ENCODE measurements around the gene ERFE. TPM values are rescaled to one million over a fixed set of nuclear protein-coding genes. Genes with fewer than 3 reads are reported as not detected.

ERFE gene
- total RNA-seq, 1 experiment from 2014 or later, result 10.3 TPM

GRCh38 chr2:238124488-238125126, 34.2 kb upstream of the ERFE start:
- Histone ChIP-seq H3K36me3 (ENCODE audit: control insufficient read depth, insufficient read depth, low read length) (no peaks in the 10 kb centered on the region), H3K4me1 (ENCODE audit: control insufficient read depth, insufficient read depth, low read length) (no peaks in the 10 kb centered on the region), H3K4me3 (ENCODE audit: low read depth in 2 of 2, low read length in 2 of 2) (no peak overlapping the region), H3K9me3 (ENCODE audit: control insufficient read depth, insufficient read depth, low read depth, low read length) (no peaks in the 10 kb centered on the region), H3K27me3 (ENCODE audit: control insufficient read depth, insufficient read depth, low read length) (no peaks in the 10 kb centered on the region), H3K27ac (ENCODE audit: low read length) (no peak overlapping the region)
- intact Hi-C loops (cut with micrococcal nuclease; ENCODE audit: unreplicated experiment), result no loop called here
- BruUV-seq (replicated peaks), result no TSS peak
- ChIA-PET POLR2A (no interaction called here), CTCF (no interaction called here)
- ATAC-seq (no peak), DNase-seq (ENCODE audit: low read depth, low spot score) (no peak)
- in situ Hi-C loops (cut with HindIII; ENCODE audit: low pct_unique_long_range_greater_than_20kb, low sequenced_read_pairs), result no loop called here
- TF ChIP-seq, protein P1, sequence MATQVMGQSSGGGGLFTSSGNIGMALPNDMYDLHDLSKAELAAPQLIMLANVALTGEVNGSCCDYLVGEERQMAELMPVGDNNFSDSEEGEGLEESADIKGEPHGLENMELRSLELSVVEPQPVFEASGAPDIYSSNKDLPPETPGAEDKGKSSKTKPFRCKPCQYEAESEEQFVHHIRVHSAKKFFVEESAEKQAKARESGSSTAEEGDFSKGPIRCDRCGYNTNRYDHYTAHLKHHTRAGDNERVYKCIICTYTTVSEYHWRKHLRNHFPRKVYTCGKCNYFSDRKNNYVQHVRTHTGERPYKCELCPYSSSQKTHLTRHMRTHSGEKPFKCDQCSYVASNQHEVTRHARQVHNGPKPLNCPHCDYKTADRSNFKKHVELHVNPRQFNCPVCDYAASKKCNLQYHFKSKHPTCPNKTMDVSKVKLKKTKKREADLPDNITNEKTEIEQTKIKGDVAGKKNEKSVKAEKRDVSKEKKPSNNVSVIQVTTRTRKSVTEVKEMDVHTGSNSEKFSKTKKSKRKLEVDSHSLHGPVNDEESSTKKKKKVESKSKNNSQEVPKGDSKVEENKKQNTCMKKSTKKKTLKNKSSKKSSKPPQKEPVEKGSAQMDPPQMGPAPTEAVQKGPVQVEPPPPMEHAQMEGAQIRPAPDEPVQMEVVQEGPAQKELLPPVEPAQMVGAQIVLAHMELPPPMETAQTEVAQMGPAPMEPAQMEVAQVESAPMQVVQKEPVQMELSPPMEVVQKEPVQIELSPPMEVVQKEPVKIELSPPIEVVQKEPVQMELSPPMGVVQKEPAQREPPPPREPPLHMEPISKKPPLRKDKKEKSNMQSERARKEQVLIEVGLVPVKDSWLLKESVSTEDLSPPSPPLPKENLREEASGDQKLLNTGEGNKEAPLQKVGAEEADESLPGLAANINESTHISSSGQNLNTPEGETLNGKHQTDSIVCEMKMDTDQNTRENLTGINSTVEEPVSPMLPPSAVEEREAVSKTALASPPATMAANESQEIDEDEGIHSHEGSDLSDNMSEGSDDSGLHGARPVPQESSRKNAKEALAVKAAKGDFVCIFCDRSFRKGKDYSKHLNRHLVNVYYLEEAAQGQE (IDR thresholded peaks at IDR 0.05; ENCODE audit: insufficient read depth in 1 of 2, low read depth in 2 of 2, low read length in 1 of 2), result no peak
- TF ChIP-seq POLR2AphosphoS5 (IDR thresholded peaks at IDR 0.05; ENCODE audit: low read depth, low read length) (no peak), CTCF (IDR thresholded peaks at IDR 0.05) (no peak), TCF7L2 (IDR thresholded peaks at IDR 0.05; ENCODE audit: low read depth, low read length) (no peak), SIN3A (IDR thresholded peaks at IDR 0.05; ENCODE audit: borderline replicate concordance, insufficient read depth, low read depth, low read length) (no peak)

DNA sequence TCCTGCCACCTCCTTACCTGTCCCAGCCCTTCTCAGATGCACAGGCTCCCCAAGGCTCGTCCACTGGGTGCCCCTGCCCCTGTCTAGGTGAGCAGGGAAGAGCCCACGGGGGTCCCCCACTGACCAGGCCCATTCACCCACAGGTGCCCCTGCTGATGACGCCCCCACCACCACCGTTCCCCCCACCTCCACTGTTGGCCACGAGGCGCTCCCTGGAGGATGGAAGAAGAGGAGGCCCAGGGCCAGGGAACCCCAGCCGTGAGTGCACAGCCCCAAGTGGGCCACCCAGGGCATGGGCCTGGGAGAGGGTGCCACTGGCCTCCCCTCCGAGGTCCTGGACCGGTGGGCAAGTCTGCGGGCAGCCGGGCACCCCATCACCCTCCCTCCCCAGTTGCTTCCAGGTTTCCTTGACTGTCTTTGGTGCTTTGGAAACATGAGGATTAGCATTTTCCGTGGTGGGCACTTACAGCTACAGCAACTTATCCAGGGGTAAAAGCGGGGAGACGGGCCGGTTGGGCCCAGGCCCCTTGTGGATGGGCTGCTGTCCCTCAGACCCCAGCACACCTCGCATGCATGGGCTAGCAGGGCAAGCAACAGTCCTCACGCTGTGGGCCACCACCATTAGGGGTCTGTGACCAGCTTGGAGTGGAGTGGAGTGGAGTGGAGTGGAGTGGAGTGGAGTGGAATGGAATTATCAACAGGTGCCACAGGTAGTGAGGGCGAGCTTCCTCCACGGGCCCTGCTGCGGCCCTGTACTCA, 33.5 kb upstream of the ERFE start:
- no TSS peak for BruUV-seq (replicated peaks)

More for the DNA sequence above, 33.5 kb upstream of the ERFE start:
- CTCF ChIA-PET, result interaction anchor here (0.6 kb wide), 1 partner anchor 82 kb away, joined by 3 read pairs; no protein-coding TSS in a partner anchor
- H3K4me1 ChIP-seq (ENCODE audit: control insufficient read depth, insufficient read depth, low read length), result no peaks in the 10 kb centered on the region
- H3K36me3 ChIP-seq (ENCODE audit: control insufficient read depth, insufficient read depth, low read length), result no peaks in the 10 kb centered on the region
- in situ Hi-C loops (cut with HindIII; ENCODE audit: low pct_unique_long_range_greater_than_20kb, low sequenced_read_pairs), result no loop called here
- no peak overlapping the region for H3K27ac ChIP-seq (ENCODE audit: low read length)
- no peaks in the 10 kb centered on the region for H3K9me3 ChIP-seq (ENCODE audit: control insufficient read depth, insufficient read depth, low read depth, low read length)
- POLR2A ChIA-PET, result no interaction called here
- H3K27me3 ChIP-seq (ENCODE audit: control insufficient read depth, insufficient read depth, low read length), result no peaks in the 10 kb centered on the region
- ATAC-seq (no peak), DNase-seq (ENCODE audit: low read depth, low spot score) (no peak)
- TF ChIP-seq TCF7L2 (IDR thresholded peaks at IDR 0.05; ENCODE audit: low read depth, low read length) (no peak), CTCF (IDR thresholded peaks at IDR 0.05) (no peak), SIN3A (IDR thresholded peaks at IDR 0.05; ENCODE audit: borderline replicate concordance, insufficient read depth, low read depth, low read length) (no peak), POLR2AphosphoS5 (IDR thresholded peaks at IDR 0.05; ENCODE audit: low read depth, low read length) (no peak)
- TF ChIP-seq, protein P1 (IDR thresholded peaks at IDR 0.05; ENCODE audit: insufficient read depth in 1 of 2, low read depth in 2 of 2, low read length in 1 of 2), result no peak
- H3K4me3 ChIP-seq (ENCODE audit: low read depth in 2 of 2, low read length in 2 of 2), result no peak overlapping the region
- intact Hi-C loops (cut with micrococcal nuclease; ENCODE audit: unreplicated experiment), result no loop called here
